GM21786 (cell line): ENCODE measurements around the gene NAA38.
"Not testable (repeated sequence)": the region's sequence is repeated elsewhere in the genome, so short reads cannot be mapped to it uniquely, and the experiment has no call there.

Experiments used
- ATAC-seq: cut with Tn5 transposase; IDR thresholded peaks from one replicate; pipeline ENCODE4 v1.9.1; 2021; ENCODE audit not compliant: unreplicated experiment

NAA38 gene

DNA sequence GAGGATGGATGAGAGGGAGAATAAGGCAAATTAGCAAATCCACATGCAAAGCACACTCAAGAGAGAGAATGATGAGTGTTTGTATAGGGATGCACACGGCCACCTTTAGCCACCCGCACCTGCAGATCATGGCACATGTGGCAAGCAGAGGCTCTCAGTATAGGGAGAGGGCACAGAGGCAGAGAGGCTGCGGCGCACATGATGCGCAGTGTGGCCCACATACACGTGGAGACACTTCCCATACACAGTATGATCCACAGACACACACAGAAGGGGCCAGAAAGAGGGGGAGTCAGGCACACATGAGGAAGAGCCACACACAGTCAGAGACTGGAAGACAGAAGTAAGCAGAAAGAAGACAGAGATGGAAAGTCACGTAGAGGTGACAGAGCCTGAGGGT lies 24.7 kb upstream of the NAA38 start:
- no peak for ATAC-seq

DNA sequence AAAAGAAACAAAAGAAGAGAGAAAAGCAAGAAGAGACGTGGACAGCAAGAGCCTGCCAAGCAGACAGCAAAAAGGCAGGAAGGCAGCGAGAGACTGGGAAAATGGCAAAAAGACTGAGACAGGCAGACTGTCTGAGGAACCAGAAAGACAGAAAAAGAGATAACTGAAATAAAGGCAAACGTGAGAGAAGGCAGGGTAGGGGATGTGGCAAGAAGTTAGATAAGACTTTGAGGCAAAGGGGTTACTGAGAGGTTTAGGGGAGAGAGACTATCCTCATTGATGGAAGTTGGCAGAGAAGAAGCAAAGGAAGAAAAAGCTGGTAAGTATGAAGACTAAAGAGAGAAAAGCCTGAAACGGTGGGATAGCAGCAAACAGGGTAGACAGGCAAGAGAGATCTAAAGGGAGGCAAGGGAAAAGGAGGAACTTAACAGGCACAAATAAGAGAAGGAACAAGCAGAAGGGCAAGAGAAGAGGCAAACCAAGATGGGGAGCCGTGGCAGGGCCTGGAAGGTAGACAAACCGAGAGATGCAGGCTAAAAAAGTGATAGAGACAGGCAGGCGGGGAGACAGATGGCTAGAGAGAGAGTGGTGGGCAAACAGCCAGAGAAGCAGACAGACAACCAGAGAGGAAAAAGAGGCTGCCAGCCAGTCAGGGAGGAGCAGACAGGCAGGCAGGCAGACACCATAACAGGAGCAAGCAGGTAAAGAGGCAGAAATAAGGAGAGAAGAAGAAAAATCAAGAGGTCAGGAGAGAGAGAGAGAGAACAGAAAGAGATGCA lies 24.1 kb upstream of the NAA38 start:
- no peak for ATAC-seq

DNA sequence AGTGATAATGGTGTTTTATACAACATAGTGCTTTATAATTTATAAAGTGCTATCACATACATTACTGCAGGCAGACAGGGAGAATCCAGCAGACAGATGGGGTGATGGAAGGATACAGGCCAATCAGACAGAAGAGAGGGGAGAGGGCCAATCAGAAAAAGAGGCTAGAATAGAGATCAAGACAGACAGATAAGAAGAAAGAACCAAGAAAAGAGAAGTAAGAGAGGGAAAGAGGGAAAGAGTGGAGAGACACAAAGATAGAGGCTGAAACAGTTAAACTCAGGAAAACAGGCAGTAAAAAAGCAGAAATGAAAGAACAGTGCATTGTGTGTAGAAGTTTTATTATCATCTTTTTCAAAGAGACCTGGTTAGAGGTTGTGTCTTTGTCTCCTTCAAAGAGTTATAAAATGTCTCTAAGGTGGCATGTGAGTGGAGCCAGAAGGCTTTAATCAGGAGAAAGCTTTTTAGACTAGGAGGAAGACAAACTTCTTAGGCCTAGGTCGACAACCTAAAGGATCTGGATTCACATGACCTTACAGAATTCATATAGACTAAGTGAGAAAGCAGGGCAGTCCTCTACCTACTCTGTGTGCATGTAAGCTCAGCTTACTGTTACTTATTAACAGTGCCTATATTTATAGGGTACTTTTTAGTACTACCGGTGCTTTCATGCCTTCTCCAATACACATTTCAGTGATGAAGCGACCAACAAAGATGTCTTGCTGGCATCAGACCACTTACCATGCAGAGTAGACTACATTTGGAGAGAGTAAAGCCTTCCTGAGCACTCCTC lies 22.9 kb upstream of the NAA38 start:
- no peak for ATAC-seq

DNA sequence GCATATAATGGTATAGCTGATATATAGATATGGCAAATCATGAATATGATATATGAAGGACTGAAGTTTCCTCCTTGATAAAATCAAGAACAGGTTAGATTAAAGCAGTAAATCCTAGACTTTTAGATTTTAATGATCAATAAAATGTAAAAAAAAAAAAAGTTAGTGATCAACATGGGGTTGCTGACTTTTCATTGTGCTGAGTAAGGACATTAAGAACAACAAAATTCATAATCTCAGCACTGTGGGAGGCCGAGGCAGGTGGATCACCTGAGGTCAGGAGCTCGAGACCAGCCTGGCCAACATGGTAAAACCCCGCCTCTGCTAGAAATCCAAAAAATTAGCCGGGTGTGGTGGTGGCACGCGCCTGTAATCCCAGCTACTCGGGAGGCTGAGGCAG lies 20.9 kb upstream of the NAA38 start:
- ATAC-seq, result no peak

DNA sequence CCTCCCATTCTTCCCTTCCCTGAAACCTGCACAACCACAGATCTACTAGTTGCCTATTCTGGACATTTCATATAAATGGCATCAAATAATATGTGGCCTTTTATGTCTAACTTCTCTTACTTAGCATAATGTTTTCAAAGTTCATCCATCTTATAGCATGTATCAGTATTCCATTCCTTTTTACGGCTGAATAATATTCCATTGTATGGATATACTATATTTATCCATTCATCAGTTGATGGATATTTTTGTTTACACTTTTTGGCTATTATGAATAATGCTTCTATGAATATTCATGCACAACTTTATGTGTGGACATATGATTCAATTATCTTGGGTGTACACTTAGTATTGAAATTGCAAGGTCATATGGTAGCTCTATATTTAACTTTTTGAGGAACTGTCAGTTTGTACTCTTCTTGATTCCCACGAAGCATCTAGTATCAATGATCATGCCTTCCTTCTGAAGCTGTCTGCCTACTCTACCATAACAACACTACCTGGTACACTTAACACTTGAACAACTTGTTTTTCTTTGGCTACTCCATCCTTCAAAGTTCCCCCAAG lies 18.5 kb upstream of the NAA38 start:
- ATAC-seq, result no peak

DNA sequence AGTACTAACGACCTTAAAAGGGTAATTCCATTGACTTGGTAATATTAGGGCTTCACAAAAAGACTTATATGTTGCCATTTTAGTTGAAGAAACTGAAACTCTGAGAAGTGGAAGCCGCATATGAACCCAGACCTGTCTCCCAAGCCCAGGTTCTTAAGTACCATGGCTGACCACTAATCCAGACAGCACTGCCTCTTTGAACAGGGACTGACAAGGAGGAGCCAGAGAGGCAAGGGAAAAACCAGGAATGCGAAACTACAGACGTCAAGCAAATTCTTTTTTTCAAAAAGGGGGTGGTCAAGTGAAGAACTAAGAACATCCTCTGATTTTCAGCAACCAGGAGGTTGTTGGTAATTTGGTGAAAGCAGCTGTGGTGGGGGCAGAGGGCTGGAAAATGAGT lies 15.7 kb upstream of the NAA38 start:
- ATAC-seq, result no peak

DNA sequence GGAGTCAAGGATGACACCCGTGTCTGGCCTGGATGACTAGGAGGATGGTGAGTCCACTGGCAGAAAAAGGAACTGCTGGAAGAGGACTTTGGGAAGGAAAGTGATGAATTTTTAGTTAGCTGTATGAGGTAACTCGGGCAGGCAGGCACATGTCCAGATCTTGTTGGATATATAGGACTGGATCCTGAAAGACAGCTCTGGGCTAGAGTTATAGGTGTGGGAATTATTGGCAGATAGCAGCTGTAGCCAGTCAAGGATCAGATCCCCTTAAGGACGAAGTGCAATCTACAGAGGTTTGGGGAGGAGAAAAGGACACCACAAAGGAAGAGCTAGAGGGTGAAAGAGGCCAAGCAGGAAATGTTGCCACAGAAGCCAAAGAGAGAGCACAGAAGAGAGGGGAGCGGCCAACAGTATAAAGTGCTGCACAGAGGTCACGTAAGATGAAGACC lies 10.5 kb upstream of the NAA38 start:
- no peak for ATAC-seq

DNA sequence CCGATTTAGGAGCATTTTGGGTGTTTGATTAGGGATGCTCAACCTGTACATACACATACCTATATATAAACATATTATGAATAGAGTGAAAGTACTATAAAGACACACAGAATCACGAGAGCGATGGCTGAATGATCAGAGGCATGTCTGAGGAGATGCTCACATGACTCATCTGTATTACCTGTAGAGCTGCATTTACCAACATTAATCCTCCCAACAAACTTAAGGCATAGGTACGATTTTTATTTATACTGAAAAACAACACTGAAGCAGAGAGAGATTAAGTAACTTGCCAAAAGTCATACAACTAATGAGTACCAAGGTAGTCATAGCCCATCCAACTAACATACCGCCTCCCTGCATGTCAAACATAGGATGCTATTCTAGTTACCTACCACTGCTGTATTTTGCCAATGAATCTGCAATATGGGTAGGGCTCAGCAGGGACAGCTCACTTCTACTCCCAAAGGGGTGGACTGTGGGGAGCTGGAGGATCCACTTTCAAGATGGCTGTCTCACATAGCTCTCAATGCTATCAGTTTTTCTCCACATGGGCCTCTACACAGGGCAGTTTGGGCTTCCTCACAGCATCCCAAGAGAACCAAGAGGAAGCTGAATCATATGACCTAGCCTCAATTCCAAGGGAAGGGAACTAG lies 7.8 kb upstream of the NAA38 start:
- ATAC-seq, result no peak

DNA sequence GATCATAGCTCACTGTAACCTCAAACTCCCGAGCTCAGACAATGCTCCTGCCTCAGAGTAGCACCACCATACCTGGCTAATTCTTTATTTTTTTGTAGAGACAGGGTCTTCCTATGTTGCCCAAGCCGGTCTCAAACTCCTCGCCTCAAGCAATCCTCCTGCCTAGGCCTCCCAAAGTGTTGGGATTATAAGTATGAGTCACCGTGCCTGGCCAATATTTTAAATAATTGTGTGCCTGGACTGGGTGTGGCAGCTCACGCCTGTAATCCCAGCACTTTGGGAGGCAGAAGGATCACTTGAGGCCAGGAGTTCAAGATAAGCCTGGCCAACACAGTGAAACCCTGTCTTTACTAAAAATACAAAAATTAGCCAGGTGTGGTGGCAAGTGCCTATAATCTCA lies 7.0 kb upstream of the NAA38 start:
- ATAC-seq, result not testable (repeated sequence)

DNA sequence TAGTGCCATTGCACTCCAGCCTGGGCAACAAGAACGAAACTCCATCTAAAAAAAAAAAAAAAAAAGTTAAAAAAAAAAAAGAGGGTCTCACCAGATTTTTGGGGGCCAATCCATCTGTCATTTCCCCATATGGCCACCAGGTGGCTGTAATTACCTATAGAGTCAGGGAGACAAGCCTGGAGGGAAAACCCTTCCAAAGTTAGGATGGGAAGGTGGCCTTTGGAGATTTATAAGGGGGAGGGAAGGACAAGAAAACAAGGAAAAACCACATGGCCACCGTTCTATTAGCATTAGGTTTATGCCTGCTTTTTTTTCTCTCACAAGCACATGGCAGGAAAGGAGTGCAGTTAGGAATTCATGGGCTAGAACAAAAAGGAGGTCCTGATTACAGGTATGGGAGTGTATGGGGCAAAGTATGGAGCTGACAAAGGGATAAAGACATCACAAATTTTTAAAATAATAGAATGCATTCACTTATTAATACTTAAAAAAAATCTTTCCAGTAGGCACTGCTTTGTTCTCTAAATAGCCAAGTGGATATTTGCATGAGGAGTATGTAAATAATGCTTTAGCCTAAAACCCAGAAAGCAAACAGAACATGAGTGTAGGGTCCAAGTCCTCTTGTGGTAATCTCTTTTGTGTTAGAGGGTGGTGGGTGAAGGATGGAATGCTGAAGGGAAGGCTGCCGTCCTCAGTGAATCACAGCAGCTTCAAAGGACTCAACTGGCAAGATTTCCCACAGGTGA lies 5.5 kb upstream of the NAA38 start:
- ATAC-seq, result no peak

DNA sequence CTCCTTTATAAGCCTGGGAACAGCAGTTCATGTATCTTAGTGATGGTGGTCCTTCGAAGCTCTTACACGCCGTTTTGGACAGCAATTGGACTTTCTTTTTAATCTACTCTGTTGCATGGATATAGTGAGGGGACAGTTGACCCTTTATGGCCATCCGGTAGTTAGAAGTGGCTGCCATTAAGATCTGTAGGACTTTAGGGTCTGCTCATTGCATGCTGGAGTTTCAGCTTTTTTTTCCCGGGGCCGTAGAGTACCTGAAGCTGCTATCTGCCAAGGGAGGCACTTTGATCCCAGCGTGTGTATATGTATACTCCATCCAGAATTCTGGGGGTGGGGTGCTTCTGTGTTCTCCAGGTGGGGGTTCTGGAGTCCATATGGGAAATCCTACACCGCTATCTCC lies 1.7 kb upstream of the NAA38 start:
- no peak for ATAC-seq

DNA sequence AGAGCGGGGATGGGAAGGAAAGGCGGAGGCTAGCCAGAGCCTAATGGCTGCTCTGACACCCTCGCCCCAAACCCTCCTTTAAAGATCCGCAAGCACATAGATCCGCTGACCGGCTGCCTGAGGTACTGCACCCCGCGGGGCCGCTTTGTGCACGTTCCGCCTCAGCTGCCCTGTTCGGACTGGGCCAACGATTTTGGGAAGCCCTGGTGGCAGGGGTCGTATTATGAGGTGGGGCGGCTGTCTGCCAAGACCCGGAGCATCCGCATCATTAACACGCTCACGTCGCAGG lies 1.1 kb upstream of the NAA38 start:
- no peak for ATAC-seq

DNA sequence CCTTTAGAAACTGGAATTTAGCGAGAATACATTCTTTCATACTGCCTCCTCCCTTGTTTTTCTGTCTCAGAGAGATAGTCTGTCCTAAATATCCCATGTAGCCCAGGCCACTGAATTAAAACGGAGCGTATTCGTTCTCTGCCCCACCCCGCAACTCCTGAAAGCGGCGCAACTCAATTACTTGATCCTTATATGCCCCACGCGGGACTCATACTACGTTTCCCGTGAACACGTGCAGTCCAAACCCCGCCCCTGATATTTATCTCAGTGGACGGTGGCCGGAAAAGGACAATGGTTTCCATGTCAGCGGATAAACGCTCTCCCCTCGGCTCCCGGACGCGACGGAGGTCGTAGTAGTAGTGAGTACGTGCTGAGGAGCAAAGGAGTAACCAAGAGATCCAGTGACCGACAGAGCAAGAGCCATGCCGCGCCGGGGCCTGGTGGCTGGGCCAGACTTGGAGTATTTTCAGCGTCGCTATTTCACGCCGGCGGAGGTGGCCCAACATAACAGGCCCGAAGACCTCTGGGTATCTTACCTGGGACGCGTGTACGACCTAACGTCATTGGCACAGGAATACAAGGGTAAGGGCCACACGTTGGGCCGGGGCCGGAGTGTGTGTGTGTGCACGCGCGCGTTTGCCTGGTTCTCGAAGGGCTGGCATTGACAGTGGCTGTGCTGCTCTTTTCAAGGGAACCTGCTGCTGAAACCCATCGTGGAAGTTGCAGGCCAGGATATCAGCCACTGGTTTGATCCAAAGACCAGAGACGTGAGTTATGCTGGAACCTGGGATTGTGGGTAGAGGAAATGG lies 558 bp upstream of the NAA38 start, which contains the start of gene CYB5D1:
CYB5D1 (plus strand) TSS at position 291 of the 809 bp plus-strand sequence; CDS start at position 423, 132 bp downstream.
- ATAC-seq, result peak; percentile 16

DNA sequence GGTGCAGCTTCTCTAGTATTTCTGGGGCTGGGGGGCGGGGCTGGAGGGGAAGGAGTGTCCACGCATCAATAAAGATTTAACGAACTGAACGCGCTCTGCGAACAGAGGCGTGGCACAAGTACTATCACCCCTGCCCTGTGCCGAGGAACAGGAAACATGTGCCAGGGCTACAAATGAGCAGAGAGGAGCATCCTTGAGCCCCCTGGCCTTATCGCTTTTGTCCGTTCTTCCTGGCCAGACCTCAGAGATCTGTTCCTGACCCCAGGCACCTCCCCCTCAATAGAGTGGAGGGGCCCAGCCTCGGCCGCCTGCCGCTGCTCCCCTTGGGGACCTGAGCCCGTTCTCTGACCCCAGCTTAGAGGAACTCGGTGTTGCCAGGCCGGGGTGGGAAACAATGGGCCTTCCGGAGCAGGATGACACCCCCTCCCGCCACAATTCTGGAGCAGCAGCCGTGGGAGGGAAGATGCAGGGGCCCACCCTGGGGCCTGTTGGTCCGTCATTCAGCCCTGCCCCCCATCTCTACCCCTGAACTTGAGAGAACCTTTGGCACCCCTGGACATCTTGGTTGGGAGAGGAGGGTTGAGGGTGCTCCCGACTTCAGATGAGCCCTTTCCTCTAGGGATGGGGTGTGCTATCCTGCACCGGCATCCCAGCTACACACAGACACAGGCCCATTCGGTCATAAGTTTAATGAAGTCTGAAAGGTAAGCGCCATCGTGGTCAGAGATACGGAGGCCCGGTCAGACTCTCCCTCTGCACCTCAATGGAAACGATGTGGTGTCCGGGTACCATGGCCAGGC lies 1.1 kb downstream of the NAA38 start:
- ATAC-seq, result no peak

DNA sequence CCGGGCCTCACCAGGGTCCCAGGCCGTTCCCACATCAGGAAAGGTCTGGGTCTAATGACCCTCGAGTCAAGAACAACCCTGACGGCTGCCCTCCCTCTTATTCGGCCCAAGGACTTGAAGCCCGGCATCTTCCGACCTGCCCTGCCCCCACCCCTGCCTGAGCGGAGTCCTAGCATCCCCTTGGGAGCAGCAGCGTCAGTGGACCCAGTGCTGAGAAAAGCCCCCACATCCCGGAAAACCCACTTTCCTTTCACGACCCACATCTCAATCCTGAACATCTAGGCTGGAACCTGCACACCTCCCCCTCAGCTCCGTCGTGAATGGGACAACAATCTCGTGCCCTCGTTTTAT lies 1.7 kb downstream of the NAA38 start:
- ATAC-seq, result no peak

DNA sequence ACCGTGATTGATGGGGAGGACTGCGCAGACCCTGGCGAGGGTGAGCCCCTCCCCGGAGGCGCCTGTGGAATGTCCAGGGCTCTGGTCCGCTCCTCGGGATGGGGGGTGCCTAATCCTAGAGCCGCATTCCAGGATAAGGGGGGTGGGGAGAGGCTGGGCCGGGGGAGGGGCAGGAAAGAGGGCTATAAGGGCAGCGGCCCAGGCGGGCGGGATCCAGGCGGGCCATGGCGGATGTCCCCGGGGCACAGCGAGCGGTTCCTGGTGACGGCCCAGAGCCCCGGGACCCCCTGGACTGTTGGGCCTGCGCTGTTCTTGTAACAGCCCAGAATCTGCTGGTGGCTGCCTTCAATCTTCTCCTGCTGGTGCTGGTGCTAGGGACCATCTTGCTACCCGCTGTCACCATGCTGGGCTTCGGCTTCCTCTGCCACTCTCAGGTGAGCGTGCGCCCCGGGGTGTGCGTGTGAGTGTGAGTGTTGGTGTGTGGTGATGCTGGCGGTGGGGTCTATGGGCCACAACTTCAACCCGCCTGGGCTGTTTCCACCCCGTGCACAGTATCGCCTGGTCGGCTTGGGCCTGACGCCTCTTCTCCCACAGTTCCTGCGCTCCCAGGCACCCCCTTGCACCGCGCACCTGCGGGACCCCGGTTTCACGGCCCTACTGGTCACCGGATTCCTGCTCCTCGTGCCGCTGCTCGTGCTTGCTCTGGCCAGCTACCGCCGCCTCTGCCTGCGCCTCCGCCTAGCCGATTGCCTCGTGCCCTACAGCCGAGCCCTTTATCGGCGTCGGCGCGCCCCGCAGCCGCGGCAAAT lies 2.3 kb downstream of the NAA38 start, which contains the start of gene TMEM88:
TMEM88 (plus strand) TSS at position 216 of the 809 bp plus-strand sequence; CDS start at position 225, 9 bp downstream.
- ATAC-seq, result no peak

DNA sequence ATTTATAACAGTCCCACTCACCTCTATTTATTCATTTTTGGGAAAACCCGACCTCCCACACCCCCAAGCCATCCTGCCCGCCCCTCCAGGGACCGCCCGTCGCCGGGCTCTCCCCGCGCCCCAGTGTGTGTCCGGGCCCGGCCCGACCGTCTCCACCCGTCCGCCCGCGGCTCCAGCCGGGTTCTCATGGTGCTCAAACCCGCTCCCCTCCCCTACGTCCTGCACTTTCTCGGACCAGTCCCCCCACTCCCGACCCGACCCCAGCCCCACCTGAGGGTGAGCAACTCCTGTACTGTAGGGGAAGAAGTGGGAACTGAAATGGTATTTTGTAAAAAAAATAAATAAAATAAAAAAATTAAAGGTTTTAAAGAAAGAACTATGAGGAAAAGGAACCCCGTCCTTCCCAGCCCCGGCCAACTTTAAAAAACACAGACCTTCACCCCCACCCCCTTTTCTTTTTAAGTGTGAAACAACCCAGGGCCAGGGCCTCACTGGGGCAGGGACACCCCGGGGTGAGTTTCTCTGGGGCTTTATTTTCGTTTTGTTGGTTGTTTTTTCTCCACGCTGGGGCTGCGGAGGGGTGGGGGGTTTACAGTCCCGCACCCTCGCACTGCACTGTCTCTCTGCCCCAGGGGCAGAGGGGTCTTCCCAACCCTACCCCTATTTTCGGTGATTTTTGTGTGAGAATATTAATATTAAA lies 3.1 kb downstream of the NAA38 start:
- ATAC-seq, result no peak

DNA sequence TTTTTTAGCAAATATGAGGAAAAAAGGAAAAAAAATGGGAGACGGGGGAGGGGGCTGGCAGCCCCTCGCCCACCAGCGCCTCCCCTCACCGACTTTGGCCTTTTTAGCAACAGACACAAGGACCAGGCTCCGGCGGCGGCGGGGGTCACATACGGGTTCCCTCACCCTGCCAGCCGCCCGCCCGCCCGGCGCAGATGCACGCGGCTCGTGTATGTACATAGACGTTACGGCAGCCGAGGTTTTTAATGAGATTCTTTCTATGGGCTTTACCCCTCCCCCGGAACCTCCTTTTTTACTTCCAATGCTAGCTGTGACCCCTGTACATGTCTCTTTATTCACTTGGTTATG lies 3.7 kb downstream of the NAA38 start:
- ATAC-seq, result no peak
